Regular cardiac myocyte (primary cell): ENCODE measurements around the gene ZNF586. TPM values are rescaled to one million over a fixed set of nuclear protein-coding genes. Genes with fewer than 3 reads are reported as not detected.

Experiments
- total RNA-seq: library from RNA; depleted of rRNA; stranded (reverse); fragments of >200 nt; gene quantifications from 2 replicates; pipeline ENCODE4 v1.2.3, GENCODE V29; 2014

The ZNF586 gene
- 18.2 and 29.9 TPM in 2 replicates for total RNA-seq

DNA sequence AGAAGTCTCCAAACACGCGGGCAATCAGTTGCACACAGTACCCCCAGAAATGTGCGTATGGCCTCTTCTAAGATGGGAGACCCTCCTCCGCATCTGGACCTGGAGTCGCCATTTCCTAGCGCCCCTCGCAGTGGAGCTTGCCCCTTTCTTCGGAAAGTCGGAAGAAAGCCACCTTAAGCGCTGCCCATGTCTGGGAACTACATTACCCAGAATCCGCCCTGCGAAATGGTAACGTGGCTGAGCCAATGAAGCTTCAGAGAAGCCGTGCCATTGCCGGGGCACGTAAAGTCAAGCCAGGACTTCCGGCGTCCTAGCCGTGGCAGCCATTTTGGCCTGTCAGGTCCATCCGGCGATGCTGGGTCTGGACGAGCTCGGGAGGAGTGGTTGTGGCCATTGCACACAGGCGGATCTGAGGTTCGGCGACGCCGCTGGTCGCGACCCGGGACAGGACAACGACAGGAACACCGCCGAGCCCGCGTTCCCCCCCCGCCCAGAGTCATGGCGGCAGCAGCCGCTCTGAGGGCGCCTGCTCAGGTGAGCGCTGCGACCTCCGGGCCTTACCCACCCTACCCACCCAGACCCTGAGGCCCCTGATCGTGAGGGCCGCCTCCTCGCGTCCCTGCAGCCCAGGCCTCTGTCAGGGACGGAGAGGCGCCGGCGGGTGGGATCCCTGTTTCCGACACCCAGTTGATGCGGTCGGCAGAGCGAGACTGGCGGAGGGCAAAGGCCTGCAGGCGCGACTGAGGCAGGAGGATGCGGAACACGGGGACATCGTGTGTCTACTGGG lies at the start of gene ZNF586:
Gene ZNF586, plus strand, starts transcription at position 332 of the 787 bp plus-strand sequence. Its CDS starts 167 bp downstream, at position 499.

DNA sequence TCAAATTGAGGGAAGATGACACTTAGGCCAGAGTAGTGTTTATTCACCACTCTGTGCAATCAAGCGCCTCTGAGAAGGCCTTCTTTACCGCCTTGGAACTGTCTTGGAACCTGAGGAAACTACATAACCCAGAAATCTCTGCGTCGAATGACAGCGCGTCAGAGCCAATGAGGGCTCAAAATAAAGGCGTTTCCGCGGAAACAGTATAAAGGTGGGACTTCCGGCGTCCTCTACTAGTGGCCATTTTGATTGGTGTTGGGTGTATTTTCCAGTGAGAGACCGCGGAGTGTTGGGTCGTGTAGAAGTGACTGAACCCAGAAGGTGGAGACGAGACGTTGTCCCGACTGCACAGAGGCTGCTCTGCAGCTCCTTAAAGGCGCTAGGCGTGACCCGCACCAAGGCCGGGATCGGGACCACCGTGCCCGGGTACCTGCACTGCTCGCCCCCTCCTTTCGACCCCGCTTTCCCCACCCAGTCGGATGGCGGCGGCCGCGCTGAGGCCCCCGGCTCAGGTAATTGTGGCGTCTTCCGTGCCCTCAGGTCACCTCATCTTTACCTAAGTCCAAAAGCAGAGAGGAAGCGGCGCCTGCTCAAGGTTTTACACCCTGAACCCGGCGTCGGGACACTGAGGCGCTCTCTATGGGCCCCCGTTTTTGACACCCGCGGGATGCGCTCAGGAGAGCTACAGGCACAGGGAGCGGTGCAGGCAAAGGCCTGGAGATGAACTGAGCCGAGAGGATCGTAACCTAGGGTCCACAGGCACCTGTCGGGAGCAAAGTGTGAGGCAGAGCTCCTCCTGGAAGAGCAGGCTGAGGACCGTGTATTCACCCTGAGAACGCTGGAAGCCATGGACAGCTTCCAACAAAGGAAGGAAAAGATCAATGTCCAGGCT lies 22.6 kb upstream of the ZNF586 start, which contains the start of gene ZNF776:
Gene ZNF776, plus strand, starts transcription at position 236 of the 892 bp plus-strand sequence. Its CDS starts 244 bp downstream, at position 480.

DNA sequence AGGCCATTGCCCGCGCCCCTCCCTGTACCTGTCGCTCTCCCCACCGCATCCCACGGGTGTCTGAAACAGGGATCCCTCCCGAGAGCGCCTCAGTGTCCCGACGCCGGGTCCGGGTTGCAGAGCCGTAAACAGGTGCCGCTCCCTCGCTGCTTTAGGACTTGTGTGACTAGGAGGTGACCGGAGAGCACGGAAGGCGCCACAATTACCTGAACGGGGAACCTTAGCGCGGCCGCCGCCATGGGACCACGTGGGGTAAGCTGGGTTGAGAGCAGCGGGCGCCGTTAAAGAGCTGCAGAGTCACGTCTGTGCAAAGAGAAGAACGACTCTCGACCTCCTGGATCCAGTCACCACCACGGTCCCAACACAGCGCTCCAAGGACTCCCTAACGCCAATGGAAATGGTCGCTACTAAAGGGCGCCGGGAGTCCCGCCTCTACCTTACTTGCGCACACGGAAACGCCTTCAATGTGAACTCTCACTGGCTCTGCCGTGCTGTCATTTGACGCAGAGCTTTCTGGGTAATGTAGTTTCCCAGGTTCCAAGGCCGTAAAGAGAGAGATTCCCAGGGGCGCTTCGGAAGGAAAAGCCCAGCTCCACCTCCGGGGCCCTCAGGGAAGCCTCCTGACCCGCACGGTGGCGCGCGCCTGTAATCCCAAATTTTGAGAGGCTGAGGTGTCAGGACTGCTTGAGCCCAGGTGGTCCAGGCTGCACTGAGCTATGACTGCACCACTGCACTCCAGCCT lies 45.2 kb downstream of the ZNF586 start, which contains the start of gene ZNF552:
Gene ZNF552, minus strand, starts transcription at position 409 of the 742 bp plus-strand sequence. Its CDS starts 170 bp downstream, at position 239.

DNA sequence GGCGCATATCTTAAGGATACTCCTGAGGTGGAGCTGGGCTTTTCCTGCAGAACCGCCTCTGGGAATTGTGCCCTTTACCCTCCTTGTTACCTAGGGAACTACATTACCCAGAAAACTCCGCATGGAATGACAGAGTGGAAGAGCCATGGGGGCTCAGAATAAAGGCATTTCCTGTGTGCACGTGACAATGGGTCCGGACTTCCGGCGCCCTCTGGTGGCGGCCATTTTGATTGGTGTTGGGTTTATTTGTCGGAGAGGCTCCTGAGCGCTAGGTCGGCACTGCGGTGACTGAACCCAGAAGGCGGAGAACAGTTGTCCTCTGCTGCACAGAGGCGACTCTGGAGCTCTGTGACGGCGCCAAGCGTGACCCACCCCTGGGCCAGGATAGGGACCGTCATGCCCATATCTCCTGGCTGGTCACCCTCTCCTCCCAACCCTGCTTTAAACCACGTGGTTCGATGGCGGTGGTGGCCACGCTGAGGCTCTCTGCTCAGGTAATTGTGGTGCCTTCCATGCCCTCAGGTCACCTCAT lies 60.7 kb downstream of the ZNF586 start, which contains the start of gene ZNF587B:
Gene ZNF587B, plus strand, starts transcription at position 229 of the 532 bp plus-strand sequence. Its CDS starts 230 bp downstream, at position 459.

Other genes starting within 250 kb of the ZNF586 start
- 6.5 TPM in 2 replicates for gene ZNF549, start 242.3 kb upstream of the ZNF586 start, total RNA-seq
- 6.9 and 7.9 TPM in 2 replicates for gene ZNF550, start 209.8 kb upstream of the ZNF586 start, total RNA-seq
- gene ZNF416, start 190.8 kb upstream of the ZNF586 start, total RNA-seq, result 6.5 and 6.7 TPM in 2 replicates
- gene ZIK1, start 185.5 kb upstream of the ZNF586 start, total RNA-seq, result 9.2 and 10.1 TPM in 2 replicates
- gene ZNF530, start 169.8 kb upstream of the ZNF586 start, total RNA-seq, result 2.8 and 8.2 TPM in 2 replicates
- 21.1 and 30.7 TPM in 2 replicates for gene ZNF134, start 155.4 kb upstream of the ZNF586 start, total RNA-seq
- 10.5 and 13.5 TPM in 2 replicates for gene ZNF211, start 136.5 kb upstream of the ZNF586 start, total RNA-seq
- gene ZSCAN4, start 100.7 kb upstream of the ZNF586 start, total RNA-seq, result not detected in 2 replicates
- gene ZNF551, start 87.7 kb upstream of the ZNF586 start, total RNA-seq, result 5.1 and 12.1 TPM in 2 replicates
- 3.1 and 5.1 TPM in 2 replicates for gene ZNF154, start 60.5 kb upstream of the ZNF586 start, total RNA-seq
- 10.4 and 12.1 TPM in 2 replicates for gene ZNF671, start 42.1 kb upstream of the ZNF586 start, total RNA-seq
- gene ZNF776, start 22.9 kb upstream of the ZNF586 start, total RNA-seq, result 9.0 and 10.2 TPM in 2 replicates
- gene ZNF552, start 45.2 kb downstream of the ZNF586 start, total RNA-seq, result 4.2 and 4.4 TPM in 2 replicates
- 18.6 and 44.9 TPM in 2 replicates for gene ZNF587B, start 60.6 kb downstream of the ZNF586 start, total RNA-seq
- gene ZNF587, start 80.2 kb downstream of the ZNF586 start, total RNA-seq, result 24.9 and 35.0 TPM in 2 replicates
- 5.9 and 10.2 TPM in 2 replicates for gene ZNF814, start 119.4 kb downstream of the ZNF586 start, total RNA-seq
- 19.6 and 24.5 TPM in 2 replicates for gene ZNF417, start 146.9 kb downstream of the ZNF586 start, total RNA-seq
- gene ZNF418, start 165.7 kb downstream of the ZNF586 start, total RNA-seq, result 5.6 and 12.1 TPM in 2 replicates
- 3.7 and 4.4 TPM in 2 replicates for gene ZNF256, start 178.0 kb downstream of the ZNF586 start, total RNA-seq
- not detected in 2 replicates for gene C19orf18, start 204.9 kb downstream of the ZNF586 start, total RNA-seq
- gene ZNF606, start 233.1 kb downstream of the ZNF586 start, total RNA-seq, result 9.2 and 22.6 TPM in 2 replicates